H1 (cell line): ENCODE measurements around the gene PDE4D. TPM values are rescaled to one million over a fixed set of nuclear protein-coding genes. Genes with fewer than 3 reads are reported as not detected.
A peak's percentile ranks its signal among the peaks of the same experiment; 100 is the strongest.

Experiments
- CHD2 ChIP-seq: IDR thresholded peaks from 2 replicates; pipeline ENCODE4 v1.6.1; 2012; ENCODE audit warnings: low read length, improper control_type of control experiment
- JUND ChIP-seq: IDR thresholded peaks from 2 replicates; pipeline ENCODE4 v1.6.1; 2011; ENCODE audit warnings: mild to moderate bottlenecking, improper control_type of control experiment, low read length
- KDM4A ChIP-seq: IDR thresholded peaks from one replicate; pipeline ENCODE4 v1.7.1; 2012; ENCODE audit warnings: low read depth, mild to moderate bottlenecking, moderate library complexity, low read length, inconsistent platforms; ENCODE audit not compliant: severe bottlenecking
- PHF8 ChIP-seq: fragments of 200-600 bp; sonication (generic); conservative IDR thresholded peaks from 2 replicates; pipeline ENCODE4 v1.7.1; 2012; ENCODE audit warnings: low read depth, mild to moderate bottlenecking, inconsistent platforms, low read length, moderate library complexity
- RNF2 ChIP-seq: fragments of 200-900, 300-1000 bp; sonication (generic); IDR thresholded peaks from 2 replicates; pipeline ENCODE4 v1.7.1; 2016; ENCODE audit warnings: borderline replicate concordance, low read depth, mild to moderate bottlenecking, antibody characterized with exemption, low read length; ENCODE audit not compliant: poor library complexity, severe bottlenecking; ENCODE audit errors: missing control alignments
- SRF ChIP-seq: IDR thresholded peaks from 2 replicates; pipeline ENCODE4 v1.6.1; 2011; ENCODE audit warnings: mild to moderate bottlenecking, low read depth, low read length, moderate library complexity
- TAF7 ChIP-seq: optimal IDR thresholded peaks from 2 replicates; pipeline ENCODE3; 2011; ENCODE audit warnings: low read depth, mild to moderate bottlenecking, inconsistent platforms, low read length, moderate library complexity, borderline replicate concordance
- TBP ChIP-seq: IDR thresholded peaks from 2 replicates; pipeline ENCODE4 v1.6.1; 2011; ENCODE audit warnings: low read depth, low read length, improper control_type of control experiment
- polyA plus RNA-seq, 7 experiments: library from polyadenylated mRNA; depleted of rRNA in 3 of 7; stranded (reverse) in 5 of 7; unstranded in 2 of 7; fragments of >200 nt in 5 of 7; fragments of 200-250 nt in 2 of 7; gene quantifications; 1 replicate in 5 of 7; 2 replicates in 1 of 7; 4 replicates in 1 of 7; pipeline versions ENCODE4 v1.2.1 to v1.2.3, GENCODE V29; 2011 to 2013; ENCODE audit warnings: missing spikeins in 2 of 7, mixed read lengths in 2 of 7
- total RNA-seq: library from RNA; stranded (reverse); fragmentation: NEBNext Ultra II Directional; extraction: Animal tissue kit (Norgen Biotek cat#: 25700); gene quantifications from 2 replicates; pipeline ENCODE4 v1.2.1, GENCODE V29; 2021
- TF ChIP-seq, protein P1 (sequence below): IDR thresholded peaks from 2 replicates; pipeline ENCODE4 v1.6.1; 2012; ENCODE audit warnings: inconsistent platforms
- TF ChIP-seq, protein P2 (sequence below): IDR thresholded peaks from 2 replicates; pipeline ENCODE4 v1.6.1; 2011; ENCODE audit warnings: low read length, improper control_type of control experiment

The PDE4D gene
- total and polyA plus RNA-seq, 2 of the 8 experiments (the other 6 are each of a cell fraction or from before 2014, with no cell fraction given), result 2.3 to 3.7 TPM

DNA sequence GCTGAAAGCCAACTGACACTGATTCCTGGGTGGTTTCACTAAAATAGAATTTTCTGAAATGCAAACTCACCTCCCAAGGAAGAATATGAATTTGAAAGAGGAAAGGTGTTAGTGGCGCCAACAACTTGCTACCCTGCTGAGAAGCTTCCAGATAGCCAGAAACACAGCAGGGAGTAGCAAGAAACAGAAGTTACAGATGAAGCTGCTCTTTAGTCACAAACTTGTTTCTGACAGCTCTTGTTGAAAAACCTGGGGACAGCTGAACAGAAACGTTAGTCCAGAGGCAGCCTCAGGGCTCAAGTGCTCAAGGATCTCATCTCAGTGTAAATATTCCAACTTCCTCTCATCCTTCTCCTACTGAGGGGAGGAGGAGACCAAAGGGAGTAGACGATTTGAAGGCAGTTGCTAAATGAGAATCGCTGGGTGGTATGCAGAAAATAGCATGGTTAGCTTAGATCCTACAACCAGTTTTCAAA, 184.1 kb downstream of the PDE4D start (continued):
- TF ChIP-seq TBP (0 out of 2 replicates have a peak, but pooled peaks have one; percentile 7), CHD2 (no peak), JUND (no peak), RNF2 (no peak), SRF (no peak), TAF7 (no peak), PHF8 (no peak), KDM4A (no peak)
- TF ChIP-seq, protein P1, sequence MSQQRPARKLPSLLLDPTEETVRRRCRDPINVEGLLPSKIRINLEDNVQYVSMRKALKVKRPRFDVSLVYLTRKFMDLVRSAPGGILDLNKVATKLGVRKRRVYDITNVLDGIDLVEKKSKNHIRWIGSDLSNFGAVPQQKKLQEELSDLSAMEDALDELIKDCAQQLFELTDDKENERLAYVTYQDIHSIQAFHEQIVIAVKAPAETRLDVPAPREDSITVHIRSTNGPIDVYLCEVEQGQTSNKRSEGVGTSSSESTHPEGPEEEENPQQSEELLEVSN, result no peak
- TF ChIP-seq, protein P2, sequence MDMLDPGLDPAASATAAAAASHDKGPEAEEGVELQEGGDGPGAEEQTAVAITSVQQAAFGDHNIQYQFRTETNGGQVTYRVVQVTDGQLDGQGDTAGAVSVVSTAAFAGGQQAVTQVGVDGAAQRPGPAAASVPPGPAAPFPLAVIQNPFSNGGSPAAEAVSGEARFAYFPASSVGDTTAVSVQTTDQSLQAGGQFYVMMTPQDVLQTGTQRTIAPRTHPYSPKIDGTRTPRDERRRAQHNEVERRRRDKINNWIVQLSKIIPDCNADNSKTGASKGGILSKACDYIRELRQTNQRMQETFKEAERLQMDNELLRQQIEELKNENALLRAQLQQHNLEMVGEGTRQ, result no peak
